Neural crest cell (in vitro differentiated cells): ENCODE data around the gene LBHD2. TPM values are rescaled to one million over a fixed set of nuclear protein-coding genes. Genes with fewer than 3 reads are reported as not detected.

Experiments
- DNase-seq: peaks from one replicate; pipeline ENCODE4 v3.0.0; 2021; ENCODE audit warnings: low read depth, mixed read lengths, low spot score
- H3K27ac Mint-ChIP-seq: one replicate; pipeline ENCODE4 v1.8.0; 2021; ENCODE audit warnings: mild to moderate bottlenecking, mixed read lengths; ENCODE audit not compliant: unreplicated experiment
- H3K27me3 Mint-ChIP-seq: 2 replicates; pipeline ENCODE4 v1.8.0; 2021; ENCODE audit warnings: low read depth, mild to moderate bottlenecking, mixed read lengths
- H3K36me3 Mint-ChIP-seq: 2 replicates; pipeline ENCODE4 v1.8.0; 2021; ENCODE audit warnings: low read depth, mild to moderate bottlenecking, mixed read lengths
- H3K4me1 Mint-ChIP-seq: 2 replicates; pipeline ENCODE4 v1.8.0; 2021; ENCODE audit warnings: mixed read lengths
- H3K4me3 Mint-ChIP-seq: one replicate; pipeline ENCODE4 v1.8.0; 2021; ENCODE audit warnings: mild to moderate bottlenecking, mixed read lengths
- H3K9me3 Mint-ChIP-seq: 2 replicates; pipeline ENCODE4 v1.8.0; 2021; ENCODE audit warnings: mixed read lengths
- total RNA-seq: library from RNA; stranded (reverse); gene quantifications from 2 replicates; pipeline ENCODE4 v1.2.1, GENCODE V29; 2021
- TF ChIP-seq, protein P1 (sequence below): fragments of 200-600 bp; sonication (generic); conservative IDR thresholded peaks from 2 replicates; pipeline ENCODE4 v1.5.0; 2021; ENCODE audit warnings: antibody characterized with exemption, mild to moderate bottlenecking

LBHD2 gene
- total RNA-seq, 1 donor from 2014 or later = not detected

GRCh38 chr14:103050935-103051334, 33.1 kb upstream of the LBHD2 start:
- DNase-seq = no peak
- Mint-ChIP-seq H3K9me3 (no peaks in the 10 kb centered on the region), H3K4me3 (no peak overlapping the region), H3K27ac (no peak overlapping the region), H3K4me1 (peaks cover 30% of the 10 kb centered on the region), H3K36me3 (peaks cover 2% of the 10 kb centered on the region), H3K27me3 (no peaks in the 10 kb centered on the region)
- TF ChIP-seq, protein P1, sequence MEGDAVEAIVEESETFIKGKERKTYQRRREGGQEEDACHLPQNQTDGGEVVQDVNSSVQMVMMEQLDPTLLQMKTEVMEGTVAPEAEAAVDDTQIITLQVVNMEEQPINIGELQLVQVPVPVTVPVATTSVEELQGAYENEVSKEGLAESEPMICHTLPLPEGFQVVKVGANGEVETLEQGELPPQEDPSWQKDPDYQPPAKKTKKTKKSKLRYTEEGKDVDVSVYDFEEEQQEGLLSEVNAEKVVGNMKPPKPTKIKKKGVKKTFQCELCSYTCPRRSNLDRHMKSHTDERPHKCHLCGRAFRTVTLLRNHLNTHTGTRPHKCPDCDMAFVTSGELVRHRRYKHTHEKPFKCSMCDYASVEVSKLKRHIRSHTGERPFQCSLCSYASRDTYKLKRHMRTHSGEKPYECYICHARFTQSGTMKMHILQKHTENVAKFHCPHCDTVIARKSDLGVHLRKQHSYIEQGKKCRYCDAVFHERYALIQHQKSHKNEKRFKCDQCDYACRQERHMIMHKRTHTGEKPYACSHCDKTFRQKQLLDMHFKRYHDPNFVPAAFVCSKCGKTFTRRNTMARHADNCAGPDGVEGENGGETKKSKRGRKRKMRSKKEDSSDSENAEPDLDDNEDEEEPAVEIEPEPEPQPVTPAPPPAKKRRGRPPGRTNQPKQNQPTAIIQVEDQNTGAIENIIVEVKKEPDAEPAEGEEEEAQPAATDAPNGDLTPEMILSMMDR = no peak

- DNase-seq = no peak
- TF ChIP-seq, protein P1 = no peak
- Mint-ChIP-seq H3K36me3 (no peaks in the 10 kb centered on the region), H3K9me3 (no peaks in the 10 kb centered on the region), H3K27me3 (no peaks in the 10 kb centered on the region), H3K27ac (no peak overlapping the region), H3K4me1 (peaks cover 27% of the 10 kb centered on the region), H3K4me3 (peak overlapping the region; percentile 40)
Measured at GRCh38 chr14:103052407-103052806, 31.6 kb upstream of the LBHD2 start.

- no peak for DNase-seq
- Mint-ChIP-seq H3K4me1 (peaks cover 36% of the 10 kb centered on the region), H3K9me3 (no peaks in the 10 kb centered on the region), H3K27me3 (no peaks in the 10 kb centered on the region), H3K4me3 (peak overlapping the region; percentile 88), H3K36me3 (no peaks in the 10 kb centered on the region), H3K27ac (no peak overlapping the region)
- TF ChIP-seq, protein P1 = no peak
Measured at GRCh38 chr14:103055695-103056094, 28.3 kb upstream of the LBHD2 start.

DNA sequence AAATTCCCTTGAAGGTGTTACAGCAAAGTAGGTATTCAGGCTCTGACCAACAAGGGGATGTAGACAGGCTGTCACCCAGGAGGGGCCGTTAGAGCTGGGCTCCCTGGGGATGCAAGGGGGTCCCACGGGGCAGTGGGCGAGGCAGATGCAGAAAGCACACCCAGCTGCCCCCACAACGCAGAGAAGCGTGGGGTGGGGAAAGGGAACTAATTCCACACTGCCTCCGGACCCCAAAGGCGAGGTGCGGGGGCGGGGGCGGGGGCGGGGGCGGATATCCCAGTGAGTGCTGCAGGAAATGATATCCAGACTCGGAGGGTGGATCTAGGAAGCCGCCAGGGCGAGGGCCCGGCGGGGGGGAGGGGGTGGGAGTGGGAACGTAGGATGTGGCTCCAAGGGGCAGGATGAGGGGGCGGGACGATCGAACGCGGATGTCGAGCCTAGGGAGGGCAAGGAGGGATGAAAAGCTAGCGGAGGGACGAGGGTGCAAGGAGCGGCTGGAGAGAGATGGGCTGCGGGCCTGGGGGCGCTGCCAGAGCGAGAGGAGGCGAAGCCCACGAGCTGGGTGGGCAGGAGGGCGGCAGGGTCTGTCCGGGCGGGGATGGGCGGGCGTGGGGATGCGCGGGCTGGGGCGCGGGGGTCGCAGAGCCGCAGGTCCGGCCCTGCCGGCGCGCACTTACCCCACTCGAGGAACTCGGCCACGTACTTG, 27.5 kb upstream of the LBHD2 start:
- TF ChIP-seq, protein P1 = no peak
- peak; percentile 45 for DNase-seq
- Mint-ChIP-seq H3K4me1 (peaks cover 36% of the 10 kb centered on the region), H3K9me3 (no peaks in the 10 kb centered on the region), H3K36me3 (no peaks in the 10 kb centered on the region), H3K4me3 (peak overlapping the region; percentile 88), H3K27me3 (no peaks in the 10 kb centered on the region), H3K27ac (peak overlapping the region; percentile 83)

DNA sequence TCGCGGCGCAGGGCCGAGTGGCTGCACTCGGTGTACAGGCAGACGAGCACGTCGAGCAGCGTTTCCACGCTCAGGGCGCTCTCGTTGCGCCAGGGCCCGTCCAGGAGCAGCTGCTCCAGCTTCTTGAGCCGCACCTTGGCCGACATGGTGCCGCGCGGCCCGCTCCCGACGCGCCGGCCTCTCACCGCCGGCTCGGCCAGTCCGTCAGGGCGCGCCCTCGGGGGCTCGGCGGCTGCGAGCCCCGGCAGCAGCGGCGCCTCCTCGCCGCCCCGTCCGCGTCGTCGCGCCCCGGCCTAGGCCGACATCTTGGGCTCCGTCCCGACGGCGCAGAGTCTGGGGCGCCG, 27.0 kb upstream of the LBHD2 start:
- Mint-ChIP-seq H3K4me3 (peak overlapping the region; percentile 88), H3K27ac (no peak overlapping the region), H3K9me3 (no peaks in the 10 kb centered on the region), H3K27me3 (no peaks in the 10 kb centered on the region), H3K4me1 (peaks cover 36% of the 10 kb centered on the region), H3K36me3 (no peaks in the 10 kb centered on the region)
- DNase-seq = peak; percentile 26
- TF ChIP-seq, protein P1 = no peak
